Mucosa of stomach (tissue), 1 donor: Measurements from ENCODE around the gene RAPGEF1.
"Not testable (repeated sequence)": the region's sequence is repeated elsewhere in the genome, so short reads cannot be mapped to it uniquely, and the experiment has no call there.

Experiments
- H3K27me3 ChIP-seq: one replicate; pipeline ENCODE4 v1.7.0; 2013; ENCODE audit warnings: mild to moderate bottlenecking, low read length; ENCODE audit not compliant: control insufficient read depth, insufficient read depth
- H3K36me3 ChIP-seq: one replicate; pipeline ENCODE4 v1.7.0; 2013; ENCODE audit warnings: low read length; ENCODE audit not compliant: control insufficient read depth, insufficient read depth
- H3K4me1 ChIP-seq: one replicate; pipeline ENCODE4 v1.7.0; 2013; ENCODE audit warnings: mild to moderate bottlenecking, low read length; ENCODE audit not compliant: control insufficient read depth, insufficient read depth
- H3K4me3 ChIP-seq: one replicate; pipeline ENCODE4 v1.7.0; 2013; ENCODE audit warnings: low read length
- H3K9ac ChIP-seq: one replicate; pipeline ENCODE4 v1.7.0; 2013; ENCODE audit warnings: mild to moderate bottlenecking, low read length, moderate library complexity
- H3K9me3 ChIP-seq: one replicate; pipeline ENCODE4 v1.7.0; 2013; ENCODE audit warnings: mild to moderate bottlenecking, low read length, moderate library complexity; ENCODE audit not compliant: control insufficient read depth
- donor health status: Pancreatic carcinoma.

Gene RAPGEF1

DNA sequence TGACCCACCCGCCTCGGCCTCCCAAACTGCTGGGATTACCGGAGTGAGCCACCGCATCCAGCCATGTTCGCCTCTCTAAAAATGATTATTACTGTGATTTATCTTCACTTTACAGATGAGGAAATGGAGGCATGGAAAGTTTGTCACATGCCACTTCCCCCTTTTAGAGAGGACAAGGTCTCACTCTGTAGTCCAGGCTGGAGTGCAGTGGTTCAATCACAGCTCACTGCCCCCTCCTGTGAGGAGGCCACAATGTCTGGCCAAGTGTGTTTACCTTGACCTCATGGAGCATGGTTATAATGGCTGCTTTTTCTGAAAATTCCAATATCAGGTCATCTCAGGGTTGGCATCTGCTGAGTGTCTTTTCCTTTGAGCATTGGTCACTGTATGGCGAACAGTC, 187.8 kb downstream of the RAPGEF1 start:
- H3K27me3 ChIP-seq, result peaks cover 52% of the 10 kb centered on the region
- no peaks in the 10 kb centered on the region for H3K36me3 ChIP-seq
- no peak overlapping the region for H3K4me3 ChIP-seq
- no peak overlapping the region for H3K9ac ChIP-seq
- H3K9me3 ChIP-seq, result no peaks in the 10 kb centered on the region
- H3K4me1 ChIP-seq, result no peaks in the 10 kb centered on the region

DNA sequence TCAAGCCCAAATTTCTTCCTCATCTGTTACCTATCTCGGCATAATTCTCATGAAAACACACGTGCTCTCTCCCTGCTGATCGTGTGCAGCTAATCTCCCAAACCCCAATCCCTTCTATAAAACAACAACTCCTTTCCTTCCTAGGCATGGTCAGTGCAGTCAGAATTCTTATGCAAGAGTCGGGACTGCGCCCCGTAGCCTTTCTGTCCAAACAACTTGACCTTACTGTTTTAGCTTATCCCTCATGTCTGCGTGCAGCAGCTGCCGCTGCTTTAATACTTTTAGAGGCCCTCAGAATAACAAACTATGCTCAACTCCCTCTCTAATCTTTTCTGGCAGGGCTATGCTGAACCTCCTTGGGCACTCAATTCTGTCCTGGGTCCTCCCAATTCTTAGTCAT, 189.4 kb downstream of the RAPGEF1 start:
- not testable (repeated sequence) for H3K36me3 ChIP-seq, H3K9me3 ChIP-seq, H3K9ac ChIP-seq, H3K4me3 ChIP-seq
- Histone ChIP-seq H3K4me1 (peaks cover 11% of the 10 kb centered on the region), H3K27me3 (peaks cover 56% of the 10 kb centered on the region)

DNA sequence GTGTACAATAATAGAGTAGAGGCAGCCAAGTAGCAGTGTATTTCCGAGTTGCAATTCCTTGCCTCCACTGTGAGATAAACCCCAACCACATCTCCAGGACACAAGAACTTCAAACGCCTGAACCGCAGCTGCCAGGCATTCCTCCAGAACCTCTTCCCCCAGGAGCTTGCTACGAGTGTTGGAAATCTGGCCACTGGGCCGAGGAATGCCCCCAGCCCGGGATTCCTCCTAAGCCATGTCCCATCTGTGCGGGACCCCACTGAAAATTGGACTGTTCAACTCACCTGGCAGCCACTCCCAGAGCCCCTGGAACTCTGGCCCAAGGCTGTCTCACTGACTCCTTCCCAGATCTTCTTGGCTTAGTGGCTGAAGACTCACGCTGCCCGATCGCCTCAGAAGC, 190.7 kb downstream of the RAPGEF1 start:
- not testable (repeated sequence) for H3K9ac ChIP-seq

DNA sequence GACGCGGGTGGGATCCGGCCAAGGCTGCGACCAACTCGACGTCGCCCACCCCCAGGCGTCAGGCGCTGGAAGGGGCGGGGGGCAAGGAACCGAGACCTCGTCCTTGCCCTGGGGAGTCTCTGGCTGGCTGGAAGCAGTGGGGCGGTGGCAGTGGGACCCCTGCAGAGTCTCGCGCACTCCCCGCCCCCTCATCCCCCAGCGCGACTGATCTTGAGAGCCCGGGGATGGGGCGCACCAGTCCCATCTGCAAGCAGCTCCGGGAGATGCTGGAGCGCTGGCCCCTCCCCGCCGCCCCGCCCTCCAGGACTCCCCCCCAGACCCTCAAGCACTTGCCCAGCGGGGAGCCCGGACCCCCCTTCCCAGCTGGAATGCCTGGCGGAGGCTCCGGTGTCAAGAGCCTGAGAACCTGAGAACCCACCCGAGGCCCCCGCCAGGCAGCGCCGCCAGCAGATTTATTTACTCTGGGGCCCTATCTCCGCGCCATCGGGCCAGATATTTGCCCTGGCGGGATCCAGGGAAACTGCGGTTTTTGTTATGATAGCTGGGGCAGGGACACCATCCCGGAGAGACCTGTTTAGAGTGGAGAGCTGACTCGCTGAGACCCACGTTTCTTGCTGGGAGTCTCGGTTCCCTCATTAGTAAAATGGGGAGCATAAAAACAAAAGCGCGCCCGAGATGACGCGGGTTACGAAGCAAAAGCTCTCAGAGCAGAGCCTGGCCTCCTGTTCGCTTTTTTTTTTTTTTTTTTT, 193.4 kb downstream of the RAPGEF1 start:
- H3K9ac ChIP-seq, result no peak overlapping the region
- no peak overlapping the region for H3K4me3 ChIP-seq
- no peaks in the 10 kb centered on the region for H3K9me3 ChIP-seq
- peaks cover 11% of the 10 kb centered on the region for H3K4me1 ChIP-seq
- H3K36me3 ChIP-seq, result no peaks in the 10 kb centered on the region
- peaks cover 47% of the 10 kb centered on the region for H3K27me3 ChIP-seq

More for the DNA sequence above, 190.7 kb downstream of the RAPGEF1 start:
- H3K27me3 ChIP-seq, result peaks cover 62% of the 10 kb centered on the region
- not testable (repeated sequence) for H3K4me3 ChIP-seq, H3K36me3 ChIP-seq, H3K9me3 ChIP-seq
- peaks cover 11% of the 10 kb centered on the region for H3K4me1 ChIP-seq

GRCh38 chr9:131545786-131546335, 194.0 kb downstream of the RAPGEF1 start:
- peaks cover 47% of the 10 kb centered on the region for H3K27me3 ChIP-seq
- no peak overlapping the region for H3K4me3 ChIP-seq
- peaks cover 11% of the 10 kb centered on the region for H3K4me1 ChIP-seq
- no peaks in the 10 kb centered on the region for H3K9me3 ChIP-seq
- no peaks in the 10 kb centered on the region for H3K36me3 ChIP-seq
- no peak overlapping the region for H3K9ac ChIP-seq

DNA sequence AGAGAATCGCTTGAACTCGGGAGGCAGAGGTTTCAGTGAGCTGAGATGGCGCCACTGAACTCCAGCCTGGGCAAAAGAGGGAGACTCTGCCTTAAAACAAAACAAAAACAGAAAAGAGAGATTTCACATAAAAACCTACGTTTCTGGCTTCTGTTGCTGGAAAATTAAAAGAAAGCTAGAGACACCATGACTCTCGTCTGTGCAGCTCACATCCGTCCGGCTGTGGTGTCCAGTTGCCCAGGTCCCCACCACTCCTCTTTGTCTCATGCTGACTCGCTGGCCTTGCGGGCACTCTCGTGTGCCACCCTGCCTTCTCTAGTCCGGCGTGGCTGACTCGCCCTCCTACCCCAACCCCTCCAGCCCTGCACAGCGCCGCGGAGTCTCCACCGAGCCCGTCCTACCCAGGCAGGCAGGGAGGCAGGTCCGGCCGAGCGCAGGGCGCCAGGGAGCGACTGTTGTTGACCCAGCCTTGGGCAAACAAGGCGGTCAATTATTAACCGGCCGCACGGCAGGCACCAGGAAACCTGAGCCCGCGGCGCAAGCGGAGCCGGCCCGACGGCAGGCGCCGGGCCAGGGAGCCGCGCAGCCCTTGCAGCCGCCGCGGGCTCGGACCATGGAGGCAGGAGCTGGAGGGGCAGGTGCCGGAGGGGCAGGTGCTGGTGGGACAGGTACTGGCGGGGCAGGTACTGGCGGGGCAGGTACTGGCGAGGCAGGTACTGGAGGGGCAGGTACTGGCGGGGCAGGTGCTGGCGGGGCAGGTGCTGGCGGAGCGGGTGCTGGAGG, 194.7 kb downstream of the RAPGEF1 start, which contains the start of gene PRRT1B:
TSS of gene PRRT1B (plus strand) at position 521 of the 783 bp plus-strand sequence. CDS start at position 614, 93 bp downstream.
- Histone ChIP-seq H3K27me3 (peaks cover 52% of the 10 kb centered on the region), H3K36me3 (no peaks in the 10 kb centered on the region), H3K9me3 (no peaks in the 10 kb centered on the region), H3K4me1 (peaks cover 11% of the 10 kb centered on the region), H3K9ac (no peak within 1 kb of the TSS), H3K4me3 (no peak within 1 kb of the TSS)

GRCh38 chr9:131543141-131543540, 196.7 kb downstream of the RAPGEF1 start:
- Histone ChIP-seq H3K4me1 (peaks cover 11% of the 10 kb centered on the region), H3K36me3 (no peaks in the 10 kb centered on the region), H3K9me3 (no peaks in the 10 kb centered on the region), H3K4me3 (no peak overlapping the region), H3K9ac (no peak overlapping the region), H3K27me3 (peaks cover 42% of the 10 kb centered on the region)

- Histone ChIP-seq H3K36me3 (no peaks in the 10 kb centered on the region), H3K9ac (no peak overlapping the region), H3K4me3 (no peak overlapping the region), H3K27me3 (peaks cover 17% of the 10 kb centered on the region), H3K4me1 (no peaks in the 10 kb centered on the region), H3K9me3 (no peaks in the 10 kb centered on the region)
These were observed 200.5 kb downstream of the RAPGEF1 start for GRCh38 chr9:131539223-131539923.

DNA sequence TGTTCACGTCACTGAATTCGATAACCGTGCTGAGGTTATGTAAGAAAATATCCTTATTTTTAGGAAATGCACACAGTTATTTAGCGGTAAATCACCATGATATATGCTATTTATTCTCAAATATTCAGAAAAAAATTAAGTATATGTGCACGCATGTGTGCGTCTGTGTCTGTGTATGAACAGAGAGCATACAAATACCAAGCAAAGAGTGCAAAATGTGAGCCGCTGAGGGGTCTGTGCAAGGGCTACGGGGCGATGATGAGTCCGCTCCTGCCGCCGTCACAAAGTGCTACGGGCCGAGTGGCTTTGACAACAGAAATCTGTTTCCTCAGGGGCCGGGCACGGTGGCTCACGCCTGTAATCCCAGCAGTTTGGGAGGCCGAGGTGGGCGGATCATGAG, 201.9 kb downstream of the RAPGEF1 start:
- Histone ChIP-seq H3K4me3 (no peak overlapping the region), H3K9ac (no peak overlapping the region), H3K36me3 (no peaks in the 10 kb centered on the region), H3K4me1 (no peaks in the 10 kb centered on the region), H3K9me3 (no peaks in the 10 kb centered on the region), H3K27me3 (peaks cover 14% of the 10 kb centered on the region)

- H3K4me3 ChIP-seq, result no peak overlapping the region
- no peaks in the 10 kb centered on the region for H3K36me3 ChIP-seq
- H3K9me3 ChIP-seq, result no peaks in the 10 kb centered on the region
- no peak overlapping the region for H3K9ac ChIP-seq
- peaks cover 6% of the 10 kb centered on the region for H3K4me1 ChIP-seq
- peaks cover 6% of the 10 kb centered on the region for H3K27me3 ChIP-seq
These were observed 205.1 kb downstream of the RAPGEF1 start for GRCh38 chr9:131534721-131535237.

DNA sequence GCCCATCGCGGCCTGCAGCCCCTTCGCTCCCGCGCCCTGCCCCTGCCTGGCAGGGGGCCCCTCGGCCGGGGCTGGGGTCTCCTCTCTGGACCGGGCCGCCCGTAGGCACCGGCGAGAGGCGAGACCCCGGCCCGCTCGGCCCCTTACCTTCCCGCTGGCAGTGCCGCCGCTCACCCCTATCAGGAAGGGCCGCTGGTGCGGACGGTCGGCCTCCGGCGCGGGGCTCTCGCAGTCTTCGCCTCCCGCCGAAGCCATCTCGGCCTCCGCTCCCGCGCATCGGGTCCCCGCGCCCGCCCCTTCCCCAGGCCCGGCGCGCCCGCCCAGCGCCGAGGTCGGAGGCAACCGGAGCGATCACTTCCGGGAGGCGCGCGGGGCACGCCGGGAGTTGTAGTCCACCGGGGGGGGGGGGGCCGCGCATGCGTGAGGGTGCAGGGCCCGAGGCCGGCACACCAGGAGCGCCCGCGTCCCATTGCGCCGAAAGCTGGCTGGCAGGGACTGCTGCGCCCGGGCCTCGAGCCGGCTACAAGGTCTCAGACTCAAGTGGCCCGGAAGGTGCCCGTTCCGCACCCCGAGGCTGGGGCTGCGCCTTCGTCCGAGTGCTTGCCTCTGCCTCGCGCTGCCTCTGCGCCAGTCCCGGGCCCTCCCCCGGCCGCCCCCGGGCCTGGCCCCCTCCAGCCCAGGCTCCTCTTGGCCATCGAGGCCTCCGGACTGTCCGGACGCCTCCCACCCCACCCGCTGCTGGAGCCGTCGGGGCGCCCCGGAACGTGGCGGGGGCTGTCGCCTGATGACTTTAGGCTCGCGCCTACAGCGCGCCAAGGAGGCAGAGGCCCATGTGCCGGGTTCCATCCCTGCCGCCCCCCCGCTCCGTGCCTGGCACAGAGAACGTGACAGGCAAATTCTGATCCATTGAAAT, 208.7 kb downstream of the RAPGEF1 start, which contains the start of gene UCK1:
TSS of gene UCK1 (minus strand) at position 344 of the 913 bp plus-strand sequence. CDS start at position 255, 89 bp downstream.
- no peaks in the 10 kb centered on the region for H3K27me3 ChIP-seq
- peaks cover 12% of the 10 kb centered on the region for H3K36me3 ChIP-seq
- H3K9me3 ChIP-seq, result no peaks in the 10 kb centered on the region
- peak within 1 kb of the TSS; percentile 67 for H3K4me3 ChIP-seq
- peak within 1 kb of the TSS; percentile 81 for H3K9ac ChIP-seq
- H3K4me1 ChIP-seq, result peaks cover 11% of the 10 kb centered on the region
